Measurements from ENCODE around the gene ANLN.

ANLN gene

DNA sequence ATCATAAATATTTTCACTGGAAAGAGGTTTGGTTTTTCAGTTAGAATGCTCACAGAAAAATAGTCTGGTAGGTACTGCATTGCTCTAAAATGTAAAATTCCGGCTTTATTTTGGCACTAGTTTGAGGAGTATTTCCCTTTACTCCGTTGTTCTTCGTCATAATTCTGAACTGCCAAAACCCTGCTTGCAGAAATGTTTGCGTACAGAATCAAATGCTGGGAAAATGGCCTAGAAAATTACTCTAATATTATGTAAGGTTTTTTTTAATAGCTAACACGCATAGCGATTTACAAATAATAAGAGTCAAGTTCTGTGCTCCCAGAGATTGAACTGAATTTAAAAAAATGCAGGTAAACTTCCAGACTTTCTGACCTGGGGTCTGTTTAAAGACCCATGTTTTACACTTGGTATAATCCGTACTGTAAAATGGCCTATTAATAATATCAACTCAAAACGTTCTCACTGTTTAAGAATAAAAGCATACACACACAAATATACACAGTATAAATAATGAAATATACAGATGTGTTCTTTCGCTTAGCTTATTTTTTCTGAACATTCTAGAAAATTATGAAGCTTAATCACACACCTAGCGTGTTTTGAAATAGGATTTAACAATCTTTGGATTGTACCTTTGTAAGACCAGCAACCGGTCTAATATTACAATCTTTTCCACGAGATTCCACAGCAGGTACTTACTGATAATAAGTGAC lies 23.5 kb upstream of the ANLN start:
- DNase-seq (ENCODE audit: low spot score), result no peak
- Histone ChIP-seq H3K4me3 (peak overlapping the region; percentile 95), H3K27ac (peak overlapping the region; percentile 71 to 72)
- TF ChIP-seq, protein P1, sequence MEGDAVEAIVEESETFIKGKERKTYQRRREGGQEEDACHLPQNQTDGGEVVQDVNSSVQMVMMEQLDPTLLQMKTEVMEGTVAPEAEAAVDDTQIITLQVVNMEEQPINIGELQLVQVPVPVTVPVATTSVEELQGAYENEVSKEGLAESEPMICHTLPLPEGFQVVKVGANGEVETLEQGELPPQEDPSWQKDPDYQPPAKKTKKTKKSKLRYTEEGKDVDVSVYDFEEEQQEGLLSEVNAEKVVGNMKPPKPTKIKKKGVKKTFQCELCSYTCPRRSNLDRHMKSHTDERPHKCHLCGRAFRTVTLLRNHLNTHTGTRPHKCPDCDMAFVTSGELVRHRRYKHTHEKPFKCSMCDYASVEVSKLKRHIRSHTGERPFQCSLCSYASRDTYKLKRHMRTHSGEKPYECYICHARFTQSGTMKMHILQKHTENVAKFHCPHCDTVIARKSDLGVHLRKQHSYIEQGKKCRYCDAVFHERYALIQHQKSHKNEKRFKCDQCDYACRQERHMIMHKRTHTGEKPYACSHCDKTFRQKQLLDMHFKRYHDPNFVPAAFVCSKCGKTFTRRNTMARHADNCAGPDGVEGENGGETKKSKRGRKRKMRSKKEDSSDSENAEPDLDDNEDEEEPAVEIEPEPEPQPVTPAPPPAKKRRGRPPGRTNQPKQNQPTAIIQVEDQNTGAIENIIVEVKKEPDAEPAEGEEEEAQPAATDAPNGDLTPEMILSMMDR (IDR thresholded peaks at IDR 0.05), result no peak

DNA sequence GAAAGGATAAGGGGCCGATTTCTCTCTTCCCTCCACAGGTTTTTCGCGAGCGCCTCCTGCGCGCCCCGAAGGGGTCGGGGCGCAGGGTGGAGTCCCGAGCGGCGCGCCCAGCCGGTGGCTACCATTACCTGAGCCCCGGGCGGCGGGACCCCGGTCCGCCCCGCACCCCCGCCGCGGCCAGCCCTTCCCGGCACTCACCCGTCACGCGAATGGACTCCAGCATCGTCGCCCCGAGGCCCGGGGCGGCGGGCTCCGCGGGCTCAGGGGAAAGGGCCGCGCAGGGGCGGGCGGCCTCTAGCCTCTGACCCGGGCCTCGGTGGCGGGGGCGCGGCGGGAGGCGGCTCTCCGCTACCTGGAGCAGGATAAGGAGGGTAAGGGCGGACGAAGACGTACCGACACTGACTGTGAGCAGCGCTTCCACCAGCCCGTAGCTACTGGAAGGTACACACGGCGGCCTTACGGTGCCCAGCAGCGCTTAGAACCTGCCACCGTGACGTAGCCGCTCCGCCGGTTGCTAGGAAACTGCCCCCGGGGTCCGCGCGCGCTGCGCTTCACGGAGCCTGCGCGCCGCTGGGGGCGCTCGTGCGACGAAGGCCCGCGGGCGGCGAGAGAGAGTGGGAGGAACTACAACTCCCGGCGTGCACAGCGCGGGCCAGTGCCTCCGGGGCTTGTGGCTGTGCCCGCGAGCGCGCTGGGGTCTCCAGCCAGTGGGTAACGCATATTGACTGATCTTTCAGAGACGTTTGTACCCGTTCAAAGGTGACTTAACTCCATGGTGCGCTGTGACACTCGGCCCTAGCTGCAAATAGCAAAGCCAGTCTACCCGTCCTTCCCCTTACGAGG lies 22.7 kb upstream of the ANLN start:
- H3K4me3 ChIP-seq, result peak overlapping the region; percentile 95
- DNase-seq (ENCODE audit: low spot score), result peak; percentile 89
- peak overlapping the region; percentile 71 to 72 for H3K27ac ChIP-seq
- TF ChIP-seq, protein P1 (IDR thresholded peaks at IDR 0.05), result peak; percentile 85

- TF ChIP-seq, protein P1 (IDR thresholded peaks at IDR 0.05), result no peak
- no peak for DNase-seq (ENCODE audit: low spot score)
- H3K4me3 ChIP-seq, result peak overlapping the region; percentile 95
- peak overlapping the region in 1 of 2 donors; percentile 24 for H3K27ac ChIP-seq
Measured at GRCh38 chr7:36367561-36368077, 22.0 kb upstream of the ANLN start.

DNA sequence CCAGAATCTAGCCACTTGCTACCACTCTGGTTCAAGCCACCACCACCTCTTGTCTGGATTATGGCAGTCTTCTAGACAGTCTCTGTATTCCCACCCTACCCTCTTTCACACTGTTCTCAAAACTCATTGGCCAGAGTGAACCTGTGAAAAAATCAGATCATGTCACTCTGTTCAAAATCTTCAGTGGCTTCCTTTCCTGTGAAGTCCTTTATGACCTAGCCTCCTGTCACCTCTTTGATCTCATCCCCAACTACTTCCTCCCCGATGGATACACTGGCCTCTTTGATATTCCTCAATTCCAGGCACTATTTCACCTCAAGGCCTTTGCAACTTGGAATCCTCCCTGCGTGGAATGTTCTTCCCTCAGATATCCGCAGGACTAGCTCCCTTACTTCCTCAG lies 21.2 kb upstream of the ANLN start:
- TF ChIP-seq, protein P1 (IDR thresholded peaks at IDR 0.05), result no peak
- no peak overlapping the region for H3K4me3 ChIP-seq
- no peak for DNase-seq (ENCODE audit: low spot score)
- no peak overlapping the region for H3K27ac ChIP-seq

DNA sequence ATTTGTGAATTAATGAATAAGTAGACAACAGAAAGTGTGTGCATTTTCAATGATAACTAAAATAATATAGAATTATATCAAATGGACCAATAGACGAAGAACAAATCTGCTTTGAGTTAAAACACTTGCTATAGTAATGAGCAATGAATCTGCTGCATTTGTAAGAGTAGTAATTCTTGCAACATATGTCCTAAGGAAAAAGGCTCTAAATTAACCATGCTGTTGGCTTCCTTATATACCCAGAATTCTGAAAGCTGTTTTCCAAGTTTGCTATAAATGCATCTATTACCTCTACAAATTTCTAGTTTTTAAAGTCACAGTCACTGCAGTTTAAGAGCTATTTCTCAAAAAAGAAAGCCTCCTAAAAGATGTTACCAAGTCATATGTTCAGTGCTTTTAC lies 20.5 kb upstream of the ANLN start:
- Histone ChIP-seq H3K4me3 (no peak overlapping the region), H3K27ac (no peak overlapping the region)
- TF ChIP-seq, protein P1 (IDR thresholded peaks at IDR 0.05), result no peak
- no peak for DNase-seq (ENCODE audit: low spot score)

- H3K4me3 ChIP-seq, result no peak overlapping the region
- TF ChIP-seq, protein P1 (IDR thresholded peaks at IDR 0.05), result no peak
- no peak overlapping the region for H3K27ac ChIP-seq
- DNase-seq (ENCODE audit: low spot score), result no peak
Measured at GRCh38 chr7:36370046-36370445, 19.6 kb upstream of the ANLN start.

Measured in coronary artery (tissue), 2 donors.